ENCODE results near the gene EIF2AK3. TPM values are rescaled to one million over a fixed set of nuclear protein-coding genes. Genes with fewer than 3 reads are reported as not detected.

Gene EIF2AK3
- total RNA-seq, 1 donor from 2014 or later, result 27.1 TPM

DNA sequence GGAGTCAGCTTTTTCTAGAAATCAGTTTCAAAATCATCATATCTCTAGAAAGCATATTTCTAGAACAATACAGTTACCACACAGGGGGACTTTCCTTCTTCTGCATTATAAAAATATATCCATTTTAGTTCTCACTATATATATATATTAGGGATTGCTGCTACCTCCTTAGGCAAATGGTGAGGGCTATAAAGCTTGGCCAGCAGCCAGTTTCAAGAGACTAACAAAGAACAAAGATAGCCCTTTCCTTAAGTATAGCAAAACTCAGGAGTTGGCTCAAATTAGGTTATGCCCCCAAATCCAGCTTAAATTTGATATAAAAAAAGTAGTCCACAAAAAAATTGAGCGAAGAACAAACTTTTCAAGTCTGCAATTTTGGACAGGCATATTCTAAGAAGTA is 70.0 kb downstream of the EIF2AK3 start:
- H3K9me3 Mint-ChIP-seq (ENCODE audit: unreplicated experiment), result no peaks in the 10 kb centered on the region
- H3K36me3 Mint-ChIP-seq (ENCODE audit: low read depth, unreplicated experiment), result peaks cover 11% of the 10 kb centered on the region
- no peak overlapping the region for H3K9ac ChIP-seq (ENCODE audit: low read length)
- H3K9me3 ChIP-seq (ENCODE audit: insufficient read depth, low read depth, low read length), result no peaks in the 10 kb centered on the region
- H3K27me3 ChIP-seq (ENCODE audit: insufficient read depth, low read length), result no peaks in the 10 kb centered on the region
- DNase-seq (ENCODE audit: low read depth), result no peak
- no peak overlapping the region for H3K4me2 ChIP-seq (ENCODE audit: low read length)
- peaks cover 18% of the 10 kb centered on the region for H3K36me3 ChIP-seq (ENCODE audit: insufficient read depth, low read length)
- peaks cover 3% of the 10 kb centered on the region for H4K20me1 ChIP-seq (ENCODE audit: insufficient read depth, low read length)
- no peak overlapping the region for H3K4me3 Mint-ChIP-seq (ENCODE audit: unreplicated experiment)
- no peak overlapping the region for H3K27ac ChIP-seq (ENCODE audit: low read depth, low read length)
- H3K4me1 Mint-ChIP-seq (ENCODE audit: low read depth, unreplicated experiment), result no peaks in the 10 kb centered on the region
- H3K27me3 Mint-ChIP-seq (ENCODE audit: low read depth, unreplicated experiment), result no peaks in the 10 kb centered on the region
- H2AFZ ChIP-seq (ENCODE audit: low read depth, low read length), result no peak overlapping the region
- TF ChIP-seq, protein P1, sequence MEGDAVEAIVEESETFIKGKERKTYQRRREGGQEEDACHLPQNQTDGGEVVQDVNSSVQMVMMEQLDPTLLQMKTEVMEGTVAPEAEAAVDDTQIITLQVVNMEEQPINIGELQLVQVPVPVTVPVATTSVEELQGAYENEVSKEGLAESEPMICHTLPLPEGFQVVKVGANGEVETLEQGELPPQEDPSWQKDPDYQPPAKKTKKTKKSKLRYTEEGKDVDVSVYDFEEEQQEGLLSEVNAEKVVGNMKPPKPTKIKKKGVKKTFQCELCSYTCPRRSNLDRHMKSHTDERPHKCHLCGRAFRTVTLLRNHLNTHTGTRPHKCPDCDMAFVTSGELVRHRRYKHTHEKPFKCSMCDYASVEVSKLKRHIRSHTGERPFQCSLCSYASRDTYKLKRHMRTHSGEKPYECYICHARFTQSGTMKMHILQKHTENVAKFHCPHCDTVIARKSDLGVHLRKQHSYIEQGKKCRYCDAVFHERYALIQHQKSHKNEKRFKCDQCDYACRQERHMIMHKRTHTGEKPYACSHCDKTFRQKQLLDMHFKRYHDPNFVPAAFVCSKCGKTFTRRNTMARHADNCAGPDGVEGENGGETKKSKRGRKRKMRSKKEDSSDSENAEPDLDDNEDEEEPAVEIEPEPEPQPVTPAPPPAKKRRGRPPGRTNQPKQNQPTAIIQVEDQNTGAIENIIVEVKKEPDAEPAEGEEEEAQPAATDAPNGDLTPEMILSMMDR (IDR thresholded peaks at IDR 0.05; ENCODE audit: insufficient read depth, low read depth, low read length), result no peak
- TF ChIP-seq EZH2 (IDR thresholded peaks at IDR 0.05; ENCODE audit: insufficient read depth, low read length), result no peak
- no peaks in the 10 kb centered on the region for H3K4me1 ChIP-seq (ENCODE audit: insufficient read depth, low read length)
- H3K79me2 ChIP-seq (ENCODE audit: insufficient read depth, low read length), result no peaks in the 10 kb centered on the region
- H3K27ac Mint-ChIP-seq (ENCODE audit: unreplicated experiment), result no peak overlapping the region
- no peak overlapping the region for H3K4me3 ChIP-seq (ENCODE audit: insufficient read depth, low read depth, low read length)
- FAIRE-seq, result no peak

DNA sequence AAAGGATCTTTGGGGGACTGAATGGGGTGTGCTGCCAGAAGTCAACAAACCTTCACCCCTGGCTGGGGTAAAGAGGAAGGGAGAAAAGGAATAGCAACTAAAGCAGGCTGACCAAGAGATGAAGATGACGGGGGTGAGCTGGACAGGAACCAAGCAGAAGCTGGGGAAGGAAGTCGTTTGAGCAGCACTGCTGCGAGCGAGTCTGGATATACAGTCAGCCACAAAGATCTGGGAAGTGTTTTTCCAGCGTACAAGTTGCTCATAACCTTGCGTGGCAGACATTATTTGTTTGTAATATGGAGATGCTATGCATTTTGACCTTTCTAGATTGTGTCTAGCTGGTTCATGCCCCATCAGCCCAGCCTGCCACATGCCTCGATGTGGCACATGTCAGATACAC is 71.2 kb downstream of the EIF2AK3 start:
- Histone ChIP-seq H4K20me1 (ENCODE audit: insufficient read depth, low read length) (peaks cover 3% of the 10 kb centered on the region), H2AFZ (ENCODE audit: low read depth, low read length) (no peak overlapping the region), H3K9ac (ENCODE audit: low read length) (no peak overlapping the region), H3K4me1 (ENCODE audit: insufficient read depth, low read length) (no peaks in the 10 kb centered on the region), H3K4me3 (ENCODE audit: insufficient read depth, low read depth, low read length) (no peak overlapping the region), H3K9me3 (ENCODE audit: insufficient read depth, low read depth, low read length) (no peaks in the 10 kb centered on the region), H3K27me3 (ENCODE audit: insufficient read depth, low read length) (no peaks in the 10 kb centered on the region), H3K4me2 (ENCODE audit: low read length) (no peak overlapping the region), H3K36me3 (ENCODE audit: insufficient read depth, low read length) (peaks cover 18% of the 10 kb centered on the region), H3K27ac (ENCODE audit: low read depth, low read length) (no peak overlapping the region), H3K79me2 (ENCODE audit: insufficient read depth, low read length) (no peaks in the 10 kb centered on the region)
- no peak for DNase-seq (ENCODE audit: low read depth)
- FAIRE-seq, result no peak
- H3K4me3 Mint-ChIP-seq (ENCODE audit: unreplicated experiment), result no peak overlapping the region
- peaks cover 6% of the 10 kb centered on the region for H3K36me3 Mint-ChIP-seq (ENCODE audit: low read depth, unreplicated experiment)
- no peak for TF ChIP-seq EZH2 (IDR thresholded peaks at IDR 0.05; ENCODE audit: insufficient read depth, low read length)
- TF ChIP-seq, protein P1 (IDR thresholded peaks at IDR 0.05; ENCODE audit: insufficient read depth, low read depth, low read length), result no peak
- no peaks in the 10 kb centered on the region for H3K27me3 Mint-ChIP-seq (ENCODE audit: low read depth, unreplicated experiment)
- H3K4me1 Mint-ChIP-seq (ENCODE audit: low read depth, unreplicated experiment), result no peaks in the 10 kb centered on the region
- H3K9me3 Mint-ChIP-seq (ENCODE audit: unreplicated experiment), result no peaks in the 10 kb centered on the region
- H3K27ac Mint-ChIP-seq (ENCODE audit: unreplicated experiment), result peak overlapping the region; percentile 51

DNA sequence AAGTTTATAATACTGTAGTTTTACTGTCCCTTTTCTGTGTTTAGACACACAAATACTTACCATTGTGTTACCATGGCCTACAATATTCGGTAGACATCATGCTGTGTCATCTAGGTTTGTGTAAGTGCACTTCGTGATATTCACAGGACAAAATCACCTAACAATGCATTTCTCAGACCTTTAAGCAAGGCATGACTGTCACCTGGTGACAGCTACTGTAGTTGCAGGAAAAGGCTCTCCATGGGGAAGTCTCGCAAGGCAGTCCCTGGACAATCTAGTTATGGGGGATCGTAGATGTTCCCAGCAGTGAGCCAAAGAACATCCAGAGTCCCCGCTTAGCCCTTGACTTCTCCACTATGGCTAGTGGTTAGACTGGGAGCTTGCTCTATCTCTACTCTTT is 73.1 kb downstream of the EIF2AK3 start:
- no peak overlapping the region for H3K4me3 ChIP-seq (ENCODE audit: insufficient read depth, low read depth, low read length)
- TF ChIP-seq EZH2 (IDR thresholded peaks at IDR 0.05; ENCODE audit: insufficient read depth, low read length), result no peak
- TF ChIP-seq, protein P1 (IDR thresholded peaks at IDR 0.05; ENCODE audit: insufficient read depth, low read depth, low read length), result no peak
- no peaks in the 10 kb centered on the region for H4K20me1 ChIP-seq (ENCODE audit: insufficient read depth, low read length)
- H3K4me2 ChIP-seq (ENCODE audit: low read length), result no peak overlapping the region
- no peaks in the 10 kb centered on the region for H3K79me2 ChIP-seq (ENCODE audit: insufficient read depth, low read length)
- peaks cover 10% of the 10 kb centered on the region for H3K27me3 Mint-ChIP-seq (ENCODE audit: low read depth, unreplicated experiment)
- H2AFZ ChIP-seq (ENCODE audit: low read depth, low read length), result no peak overlapping the region
- H3K9me3 Mint-ChIP-seq (ENCODE audit: unreplicated experiment), result no peaks in the 10 kb centered on the region
- peaks cover 11% of the 10 kb centered on the region for H3K36me3 ChIP-seq (ENCODE audit: insufficient read depth, low read length)
- H3K36me3 Mint-ChIP-seq (ENCODE audit: low read depth, unreplicated experiment), result peaks cover 6% of the 10 kb centered on the region
- no peaks in the 10 kb centered on the region for H3K9me3 ChIP-seq (ENCODE audit: insufficient read depth, low read depth, low read length)
- H3K4me1 ChIP-seq (ENCODE audit: insufficient read depth, low read length), result no peaks in the 10 kb centered on the region
- peaks cover 7% of the 10 kb centered on the region for H3K27me3 ChIP-seq (ENCODE audit: insufficient read depth, low read length)
- H3K27ac ChIP-seq (ENCODE audit: low read depth, low read length), result no peak overlapping the region
- H3K9ac ChIP-seq (ENCODE audit: low read length), result no peak overlapping the region
- no peak overlapping the region for H3K27ac Mint-ChIP-seq (ENCODE audit: unreplicated experiment)
- FAIRE-seq (no peak), DNase-seq (ENCODE audit: low read depth) (no peak)
- no peaks in the 10 kb centered on the region for H3K4me1 Mint-ChIP-seq (ENCODE audit: low read depth, unreplicated experiment)
- no peak overlapping the region for H3K4me3 Mint-ChIP-seq (ENCODE audit: unreplicated experiment)

All from astrocyte (in vitro differentiated cells and primary cell).